HFFc6 (cell line): ENCODE results near the gene SGSM1. TPM values are rescaled to one million over a fixed set of nuclear protein-coding genes. Genes with fewer than 3 reads are reported as not detected.

Source experiments
- DNase-seq: peaks from one replicate; pipeline ENCODE4 v3.0.0-alpha.2; 2018
- H3K27ac Mint-ChIP-seq: 2 replicates; pipeline ENCODE4 v1.8.0; 2020; ENCODE audit warnings: mild to moderate bottlenecking, mixed read lengths
- H3K27me3 Mint-ChIP-seq: 2 replicates; pipeline ENCODE4 v1.8.0; 2021; ENCODE audit warnings: mild to moderate bottlenecking, moderate library complexity, mixed read lengths; ENCODE audit not compliant: insufficient read depth
- H3K36me3 Mint-ChIP-seq: 2 replicates; pipeline ENCODE4 v1.8.0; 2021; ENCODE audit warnings: low read depth, mixed read lengths
- H3K4me1 Mint-ChIP-seq: 2 replicates; pipeline ENCODE4 v1.8.0; 2020; ENCODE audit warnings: low read depth, mixed read lengths
- H3K4me3 Mint-ChIP-seq: 2 replicates; pipeline ENCODE4 v1.8.0; 2020; ENCODE audit warnings: mild to moderate bottlenecking, moderate library complexity, mixed read lengths
- H3K9me3 Mint-ChIP-seq: 2 replicates; pipeline ENCODE4 v1.8.0; 2020; ENCODE audit warnings: mild to moderate bottlenecking, mixed read lengths
- total RNA-seq, 6 experiments: library from RNA; stranded (reverse); fragmentation: NEBNext Ultra II Directional; extraction: Animal tissue kit (Norgen Biotek cat#: 25700); gene quantifications; 2 replicates in 1 of 6; 3 replicates in 5 of 6; pipeline ENCODE4 v1.2.3, GENCODE V29; 2021
- TF ChIP-seq, protein P1 (sequence below): fragments of 200-600 bp; sonication (generic); IDR thresholded peaks from 2 replicates; pipeline ENCODE4 v1.5.0; 2021; ENCODE audit warnings: antibody characterized with exemption, mild to moderate bottlenecking

Gene SGSM1
- total RNA-seq, 6 experiments from 2014 or later, result not detected

DNA sequence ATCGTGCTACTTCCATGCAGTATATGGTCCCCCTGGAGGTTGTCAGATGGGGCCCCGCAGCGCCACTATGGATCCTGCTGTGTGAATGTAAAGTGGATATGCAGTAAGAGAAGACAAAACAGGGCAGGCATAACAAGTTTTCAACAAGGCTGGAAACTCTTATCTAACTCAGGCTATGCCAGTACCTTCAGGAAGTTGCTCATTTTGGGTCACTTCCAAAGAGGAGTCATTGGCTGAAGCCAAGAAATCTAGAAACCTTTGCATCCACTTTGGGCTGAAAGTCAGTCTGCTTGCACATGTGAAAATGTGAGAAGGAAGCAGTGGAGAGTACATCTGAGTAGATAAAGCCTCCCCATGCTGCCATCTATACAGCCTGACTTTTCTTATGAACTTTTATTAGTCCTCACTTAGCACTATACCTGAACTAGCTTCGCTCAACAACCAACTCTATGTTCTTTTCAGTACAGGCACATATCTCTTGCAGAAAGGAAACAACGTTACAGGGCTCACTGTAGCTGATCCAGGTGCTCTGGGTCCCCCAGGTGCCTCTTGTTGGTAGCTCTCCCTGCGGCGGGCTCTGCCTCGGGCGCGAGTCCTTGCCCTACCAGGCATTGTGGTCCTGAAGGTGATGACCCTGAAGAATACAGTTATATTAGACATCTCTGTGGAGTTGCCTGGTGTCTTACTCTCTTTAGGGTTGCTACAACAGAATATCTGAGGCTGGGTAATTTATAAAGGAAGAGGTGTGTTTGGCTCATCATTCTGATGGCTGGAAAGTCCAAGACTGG lies 43.9 kb upstream of the SGSM1 start:
- TF ChIP-seq, protein P1, sequence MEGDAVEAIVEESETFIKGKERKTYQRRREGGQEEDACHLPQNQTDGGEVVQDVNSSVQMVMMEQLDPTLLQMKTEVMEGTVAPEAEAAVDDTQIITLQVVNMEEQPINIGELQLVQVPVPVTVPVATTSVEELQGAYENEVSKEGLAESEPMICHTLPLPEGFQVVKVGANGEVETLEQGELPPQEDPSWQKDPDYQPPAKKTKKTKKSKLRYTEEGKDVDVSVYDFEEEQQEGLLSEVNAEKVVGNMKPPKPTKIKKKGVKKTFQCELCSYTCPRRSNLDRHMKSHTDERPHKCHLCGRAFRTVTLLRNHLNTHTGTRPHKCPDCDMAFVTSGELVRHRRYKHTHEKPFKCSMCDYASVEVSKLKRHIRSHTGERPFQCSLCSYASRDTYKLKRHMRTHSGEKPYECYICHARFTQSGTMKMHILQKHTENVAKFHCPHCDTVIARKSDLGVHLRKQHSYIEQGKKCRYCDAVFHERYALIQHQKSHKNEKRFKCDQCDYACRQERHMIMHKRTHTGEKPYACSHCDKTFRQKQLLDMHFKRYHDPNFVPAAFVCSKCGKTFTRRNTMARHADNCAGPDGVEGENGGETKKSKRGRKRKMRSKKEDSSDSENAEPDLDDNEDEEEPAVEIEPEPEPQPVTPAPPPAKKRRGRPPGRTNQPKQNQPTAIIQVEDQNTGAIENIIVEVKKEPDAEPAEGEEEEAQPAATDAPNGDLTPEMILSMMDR, result no peak
- no peak overlapping the region for H3K27ac Mint-ChIP-seq
- no peak for DNase-seq
- H3K4me3 Mint-ChIP-seq, result no peak overlapping the region
- H3K36me3 Mint-ChIP-seq, result no peaks in the 10 kb centered on the region
- H3K4me1 Mint-ChIP-seq, result no peaks in the 10 kb centered on the region
- no peaks in the 10 kb centered on the region for H3K9me3 Mint-ChIP-seq
- peaks cover 10% of the 10 kb centered on the region for H3K27me3 Mint-ChIP-seq

DNA sequence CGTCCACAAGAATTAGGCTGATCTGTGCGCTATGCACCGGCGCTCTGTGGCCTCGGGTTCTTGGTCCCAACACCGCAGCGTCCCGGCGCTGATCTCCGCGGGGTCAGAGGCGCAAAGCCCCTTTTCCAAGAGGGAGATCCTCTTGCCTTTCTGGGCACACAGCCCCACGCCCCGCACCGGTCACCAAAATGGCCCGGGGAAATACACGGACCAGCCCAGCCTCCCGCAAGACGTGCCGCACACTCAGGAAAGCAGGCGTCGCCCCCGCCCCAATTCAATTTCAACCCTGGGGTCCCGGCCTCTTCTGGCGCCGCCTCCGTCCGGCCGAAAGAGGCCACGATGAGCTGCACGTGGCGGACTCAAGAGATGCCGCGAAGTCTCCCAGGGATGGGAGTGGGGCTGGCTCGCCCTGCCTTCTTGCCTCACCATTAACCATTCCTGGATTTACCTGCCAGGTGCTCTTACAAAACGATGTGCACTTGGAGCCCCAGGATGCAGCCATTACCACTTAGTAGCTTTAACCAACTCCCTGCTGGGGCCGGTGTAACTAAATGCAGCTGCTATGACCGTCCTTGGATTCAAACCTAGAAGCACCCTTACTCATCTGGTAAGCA lies 42.0 kb upstream of the SGSM1 start:
- TF ChIP-seq, protein P1, result no peak
- Mint-ChIP-seq H3K4me3 (no peak overlapping the region), H3K9me3 (no peaks in the 10 kb centered on the region), H3K36me3 (no peaks in the 10 kb centered on the region), H3K27me3 (peaks cover 9% of the 10 kb centered on the region), H3K27ac (no peak overlapping the region), H3K4me1 (no peaks in the 10 kb centered on the region)
- no peak for DNase-seq

DNA sequence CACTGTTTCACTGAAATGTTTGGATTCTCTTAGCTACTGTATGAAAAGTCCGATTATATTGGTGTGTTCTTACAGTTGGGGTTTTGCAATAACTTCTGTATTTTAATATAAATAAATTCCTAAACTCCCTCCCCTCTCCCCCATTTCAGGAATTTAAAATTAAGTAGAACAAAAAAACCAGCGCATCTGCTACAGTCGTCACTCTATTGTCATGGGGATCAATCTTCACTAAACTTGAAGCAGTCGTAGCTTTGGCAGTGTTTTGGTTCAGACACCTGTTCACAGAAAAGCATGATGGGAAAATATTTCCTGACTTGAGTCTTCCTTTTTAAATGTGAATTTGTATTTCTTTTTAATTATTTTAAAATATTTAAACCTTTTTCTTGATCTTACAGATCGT lies 40.8 kb upstream of the SGSM1 start:
- Mint-ChIP-seq H3K36me3 (no peaks in the 10 kb centered on the region), H3K4me1 (no peaks in the 10 kb centered on the region), H3K27ac (no peak overlapping the region), H3K27me3 (peaks cover 11% of the 10 kb centered on the region), H3K9me3 (no peaks in the 10 kb centered on the region), H3K4me3 (no peak overlapping the region)
- TF ChIP-seq, protein P1, result no peak
- no peak for DNase-seq

DNA sequence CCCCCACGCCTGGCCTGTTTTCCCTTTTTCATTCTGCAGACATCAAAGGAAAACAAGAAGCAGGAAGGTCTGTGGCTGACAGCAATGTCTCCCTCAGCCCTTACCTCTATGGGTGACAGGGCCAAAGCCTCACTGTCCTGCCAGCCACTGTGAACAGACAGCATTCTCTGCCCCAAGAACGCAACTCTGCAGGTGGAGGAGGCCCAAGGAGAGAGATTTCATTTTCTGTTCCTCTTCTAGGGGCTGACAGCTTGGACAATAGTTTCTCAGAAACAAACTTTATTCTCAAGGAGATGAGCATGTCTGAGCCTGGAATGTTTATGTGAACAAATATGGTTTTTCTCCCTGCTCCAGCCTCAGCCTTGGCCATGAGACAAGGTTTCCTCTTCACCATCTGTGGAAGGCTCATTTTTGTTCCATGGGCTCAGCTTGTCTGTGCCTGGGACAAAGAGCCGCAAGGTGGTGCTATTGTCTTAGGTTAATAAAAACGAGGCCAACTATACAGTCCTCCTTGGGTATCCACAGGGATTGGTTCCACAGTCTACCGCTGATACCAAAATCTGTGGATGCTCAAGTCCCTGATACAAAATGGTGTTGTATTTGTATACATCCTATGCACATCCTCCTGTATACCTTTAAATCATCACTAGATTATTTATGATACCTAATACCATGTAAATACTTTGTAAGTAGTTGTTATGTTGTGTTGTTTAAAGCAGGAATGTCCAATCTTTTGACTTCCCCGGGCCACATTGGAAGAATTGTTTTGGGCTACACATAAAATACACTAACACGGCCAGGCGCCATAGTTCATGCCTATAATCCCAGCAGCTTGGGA lies 37.3 kb upstream of the SGSM1 start:
- Mint-ChIP-seq H3K36me3 (no peaks in the 10 kb centered on the region), H3K27me3 (peaks cover 24% of the 10 kb centered on the region), H3K4me3 (no peak overlapping the region), H3K9me3 (no peaks in the 10 kb centered on the region), H3K27ac (no peak overlapping the region), H3K4me1 (no peaks in the 10 kb centered on the region)
- TF ChIP-seq, protein P1, result peak; percentile 81
- DNase-seq, result peak; percentile 45

DNA sequence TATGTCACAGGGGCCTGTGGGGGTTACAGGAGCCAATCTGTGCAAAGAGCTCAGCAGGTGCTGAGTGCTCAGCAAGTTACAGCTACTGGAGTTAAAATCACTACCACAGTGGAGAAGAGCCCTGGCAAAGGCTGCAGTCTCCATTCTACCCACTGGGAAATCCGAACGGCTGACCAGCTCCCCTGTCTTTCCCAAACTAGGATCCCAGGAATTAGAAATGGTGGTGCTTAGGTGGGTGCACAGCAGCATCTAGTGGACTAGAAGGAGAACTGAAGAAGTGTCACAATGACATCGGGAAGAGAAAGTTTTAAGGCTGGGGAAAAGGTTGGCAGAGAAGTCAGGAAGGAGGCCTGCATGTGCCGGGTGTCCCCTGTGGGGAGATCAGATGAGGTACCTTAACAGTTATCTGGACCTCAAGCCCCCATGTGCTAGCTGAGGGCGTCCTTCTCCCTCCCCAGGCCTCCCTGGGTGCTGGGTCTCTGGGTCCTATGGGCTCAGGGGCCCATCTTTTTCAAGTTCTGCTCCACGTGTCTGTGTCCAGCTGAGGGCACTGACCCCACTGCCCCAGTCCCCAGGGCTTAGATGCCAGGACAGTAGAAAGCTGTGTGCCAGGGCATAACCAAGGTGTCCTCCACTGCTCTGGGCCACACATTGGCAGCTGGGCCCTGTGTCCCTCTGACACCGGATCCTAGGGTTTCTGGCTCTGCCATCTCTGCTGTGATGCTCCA lies 33.4 kb upstream of the SGSM1 start:
- peaks cover 5% of the 10 kb centered on the region; the same call in 1 of the 2 replicates for H3K4me1 Mint-ChIP-seq
- no peak overlapping the region for H3K4me3 Mint-ChIP-seq
- H3K27ac Mint-ChIP-seq, result no peak overlapping the region
- no peaks in the 10 kb centered on the region for H3K9me3 Mint-ChIP-seq
- peaks cover 26% of the 10 kb centered on the region for H3K27me3 Mint-ChIP-seq
- peak; percentile 64 for DNase-seq
- TF ChIP-seq, protein P1, result peak; percentile 76
- no peaks in the 10 kb centered on the region for H3K36me3 Mint-ChIP-seq
